ENCODE measurements around the gene ANKS6. TPM values are rescaled to one million over a fixed set of nuclear protein-coding genes. Genes with fewer than 3 reads are reported as not detected.

The ANKS6 gene
- total and polyA plus RNA-seq, 2 of the 4 experiments (the other 2 are of a cell fraction): 9.0 to 23.6 TPM

DNA sequence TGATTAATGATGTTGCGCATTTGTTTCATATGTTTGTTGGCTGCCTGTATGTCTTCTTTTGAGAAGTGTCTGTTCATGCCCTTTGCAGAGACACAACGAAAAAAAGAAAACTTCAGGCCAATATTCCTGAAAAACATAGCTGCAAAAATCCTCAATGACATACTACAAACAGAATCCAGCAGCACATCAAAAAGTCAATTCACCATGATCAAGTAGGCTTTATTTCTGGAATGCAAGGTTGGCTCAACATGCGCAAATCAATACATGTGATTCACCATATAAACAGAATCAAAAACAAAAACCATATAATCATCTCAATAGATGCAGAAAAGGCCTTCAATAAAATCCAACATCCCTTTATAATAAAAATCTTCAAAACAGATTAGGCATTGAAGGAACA, 1.9 kb upstream of the ANKS6 start:
- ATAC-seq (ENCODE audit: low read depth) (no peak), DNase-seq (no peak)
- TF ChIP-seq CHD1 (IDR thresholded peaks at IDR 0.05; ENCODE audit: low read depth, low read length): no peak
- TF ChIP-seq RCOR1 (IDR thresholded peaks at IDR 0.05; ENCODE audit: insufficient replicate concordance, low read length): no peak
- TF ChIP-seq BHLHE40 (IDR thresholded peaks at IDR 0.05; ENCODE audit: low read depth, low read length): no peak
- no TSS peak for BruUV-seq (replicated peaks)
- Histone ChIP-seq H4K5ac (ENCODE audit: low read depth, low read length) (no peak overlapping the region), H3K36me3 (ENCODE audit: control insufficient read depth, insufficient read depth, low read length) (no peaks in the 10 kb centered on the region), H2BK15ac (ENCODE audit: low read depth, low read length) (no peak overlapping the region), H3K4me1 (ENCODE audit: control insufficient read depth, insufficient read depth, low read length) (peaks cover 6% of the 10 kb centered on the region), H3K23ac (ENCODE audit: low read depth, low read length) (no peak overlapping the region), H3K79me1 (ENCODE audit: low read depth in 1 of 2, low read length in 2 of 2) (peaks cover 17 to 20% of the 10 kb centered on the region in 2 experiments), H3K4me3 (ENCODE audit: insufficient read depth, low read depth, low read length) (no peak overlapping the region), H2AK9ac (replicated peaks; ENCODE audit: low read depth, low read length, poor library complexity) (no peak overlapping the region), H3K18ac (ENCODE audit: low read depth, low read length) (no peak overlapping the region), H2BK20ac (ENCODE audit: low read depth, low read length) (no peak overlapping the region), H3K9me1 (ENCODE audit: insufficient read depth, low read length) (0 out of 2 replicates have a peak, but pooled peaks cover 9% of the 10 kb centered on the region), H3K4ac (ENCODE audit: low read depth, low read length) (no peak overlapping the region), H3K4me2 (ENCODE audit: low read depth, low read length) (no peak overlapping the region), H2AFZ (replicated peaks; ENCODE audit: low read length, poor library complexity) (no peak overlapping the region), H3K9ac (ENCODE audit: low read depth, low read length) (no peak overlapping the region), H4K8ac (ENCODE audit: low read depth in 2 of 2, low read length in 2 of 2) (no peak overlapping the region), H3K9me3 (ENCODE audit: control insufficient read depth, insufficient read depth, low read length) (no peaks in the 10 kb centered on the region; the same call in 1 of the 2 replicates), H3K27ac (ENCODE audit: insufficient read depth, low read length) (no peak overlapping the region), H2BK5ac (ENCODE audit: low read depth, low read length, poor library complexity, severe bottlenecking) (no peak overlapping the region), H2BK120ac (ENCODE audit: low read depth, low read length) (no peak overlapping the region), H4K91ac (ENCODE audit: insufficient read depth, low read depth, low read length) (no peak overlapping the region), H3K14ac (replicated peaks; ENCODE audit: low read depth, low read length) (no peak overlapping the region), H4K20me1 (ENCODE audit: insufficient read depth, low read length) (peaks cover 9% of the 10 kb centered on the region), H3K56ac (ENCODE audit: extremely low read depth, insufficient read depth, low read length) (no peak overlapping the region), H3K27me3 (ENCODE audit: control insufficient read depth, insufficient read depth, low read length) (no peaks in the 10 kb centered on the region; the same call in 1 of the 2 replicates), H2AK5ac (ENCODE audit: low read depth, low read length) (no peak overlapping the region)
- CTCF ChIA-PET: no interaction called here
- intact Hi-C loops (cut with micrococcal nuclease): no loop called here
- dilution Hi-C loops (cut with HindIII; ENCODE audit: low sequenced_read_pairs, unreplicated experiment): no loop called here
- POLR2A ChIA-PET (ENCODE audit: unreplicated experiment): no interaction called here
- WGBS, 2 experiments (ENCODE audit: extremely low coverage in 2 of 2, insufficient read length in 1 of 2): no CpG with 5 or more reads among the region's 3 CpGs
- in situ Hi-C loops (cut with MboI; ENCODE audit: low sequenced_read_pairs): no loop called here

Measured in IMR-90 (cell line).